DLD1 (cell line): ENCODE data around the gene C5orf63.
"Not testable (repeated sequence)": the region's sequence is repeated elsewhere in the genome, so short reads cannot be mapped to it uniquely, and the experiment has no call there.

ENCODE experiments used
- in situ Hi-C: cut with HindIII; loops from 2 replicates; pipeline ENCODE4 v1.10.0; 2017; ENCODE audit warnings: low sequenced_read_pairs

C5orf63 gene

GRCh38 chr5:127010362-127010761 lies 62.9 kb downstream of the C5orf63 start:
- in situ Hi-C loops = no loop called here

DNA sequence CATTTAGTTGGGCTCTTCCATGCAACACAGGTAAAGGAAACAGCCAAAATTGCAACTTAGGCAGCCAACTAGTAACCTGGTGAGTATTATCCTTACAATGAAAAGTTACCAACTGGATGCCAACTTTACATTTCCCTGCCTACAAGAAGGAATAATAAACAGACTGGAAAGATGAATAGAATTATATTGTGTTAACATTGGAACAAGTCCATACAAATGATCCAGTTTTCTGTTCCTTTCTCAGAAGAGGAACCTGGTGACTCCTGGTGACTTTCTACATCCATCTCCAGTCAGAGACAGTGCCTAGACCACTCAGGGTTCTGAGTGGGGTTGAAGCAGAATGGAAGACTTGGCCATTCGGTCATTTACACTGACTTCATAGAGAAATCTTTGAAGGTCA lies 63.5 kb downstream of the C5orf63 start:
- in situ Hi-C loops = no loop called here

- in situ Hi-C loops = no loop called here
Measured at GRCh38 chr5:127008300-127008975, 64.9 kb downstream of the C5orf63 start.

- in situ Hi-C loops = no loop called here
Measured at GRCh38 chr5:127007522-127007921, 65.8 kb downstream of the C5orf63 start.

DNA sequence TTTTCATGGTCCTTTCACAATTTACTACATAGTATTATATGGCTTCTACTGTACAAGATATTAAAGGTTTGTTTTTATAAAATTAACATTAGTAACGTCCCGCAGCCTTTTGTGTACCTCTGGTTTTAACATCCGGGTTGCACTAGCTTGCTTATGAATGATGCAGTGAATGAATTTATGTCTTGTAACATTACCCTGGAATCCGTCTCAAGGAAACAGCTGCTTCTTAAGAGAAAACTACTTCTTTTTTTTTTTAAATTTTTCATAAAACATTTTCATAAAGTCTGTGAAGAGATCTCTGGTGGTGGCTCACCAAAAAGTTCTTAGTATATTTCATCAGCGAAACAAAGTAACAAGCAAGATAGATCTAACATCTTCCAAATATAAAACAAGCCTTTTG lies 66.6 kb downstream of the C5orf63 start:
- in situ Hi-C loops = no loop called here

DNA sequence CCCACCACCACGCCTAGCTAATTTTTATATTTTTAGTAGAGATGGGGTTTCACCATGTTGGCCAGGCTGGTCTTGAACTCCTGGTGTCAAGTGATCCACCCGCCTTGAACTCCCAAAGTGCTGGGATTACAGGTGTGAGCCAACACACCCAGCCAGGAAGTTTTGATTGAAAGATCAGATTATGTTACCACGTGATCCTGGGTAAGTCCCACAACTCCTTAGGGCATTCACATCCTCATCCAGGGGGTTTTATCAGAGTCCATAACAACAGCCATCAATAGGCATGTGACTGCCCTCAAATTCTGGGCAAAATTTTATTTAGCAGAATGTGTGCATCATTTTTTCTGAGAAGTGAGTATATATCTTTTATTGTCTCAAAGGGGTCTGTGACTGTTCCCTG lies 68.0 kb downstream of the C5orf63 start:
- in situ Hi-C loops = not testable (repeated sequence)

GRCh38 chr5:127004721-127005120 lies 68.6 kb downstream of the C5orf63 start:
- in situ Hi-C loops = no loop called here

- in situ Hi-C loops = no loop called here
Measured at GRCh38 chr5:127003798-127004495, 69.4 kb downstream of the C5orf63 start.

- in situ Hi-C loops = no loop called here
Measured at GRCh38 chr5:127002390-127002789, 70.9 kb downstream of the C5orf63 start.

DNA sequence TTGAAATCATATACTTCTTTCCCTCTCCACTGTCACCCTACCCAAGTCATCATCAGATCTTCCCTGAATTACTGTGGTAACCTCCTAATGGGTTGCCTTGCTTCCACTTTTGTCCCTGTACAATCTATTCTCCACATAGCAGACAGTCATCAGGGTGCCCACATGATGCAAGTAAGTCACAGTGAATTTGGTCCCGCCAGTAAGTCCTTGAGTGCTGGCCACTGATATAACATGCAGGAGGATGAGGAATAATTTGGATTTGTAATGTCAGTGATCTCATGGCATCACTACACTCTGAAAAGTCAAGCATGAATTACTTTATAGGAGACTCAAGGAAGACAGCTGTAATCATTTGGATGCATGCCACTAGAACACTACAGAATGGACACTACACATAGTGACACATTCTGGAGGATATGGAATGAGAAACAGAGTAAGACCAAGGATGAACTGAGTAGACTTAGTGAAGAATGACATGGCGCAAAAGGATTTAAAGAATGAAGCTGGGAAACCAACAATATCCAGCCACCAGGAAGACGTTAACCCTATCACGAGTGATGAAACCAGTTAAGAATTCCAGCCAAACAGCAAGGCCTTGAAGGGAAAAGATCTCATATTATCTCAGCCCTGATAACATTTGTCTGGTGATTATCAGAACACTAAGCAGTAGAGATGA lies 71.5 kb downstream of the C5orf63 start:
- in situ Hi-C loops = no loop called here
